WTC11 (cell line): ENCODE data around the gene NAV3. TPM values are rescaled to one million over a fixed set of nuclear protein-coding genes. Genes with fewer than 3 reads are reported as not detected.

ENCODE experiments used
- ATAC-seq: fragments of 200-7000 bp; cut with Tn5 transposase; 2 replicates; pipeline ENCODE4 v1.10.0; 2021; ENCODE audit warnings: mild to moderate bottlenecking, moderate library complexity
- CTCF ChIA-PET: fragments of 300-600 bp; sonication (Branson Sonifier 250); formaldehyde crosslinking; loops from one replicate; lab custom pipeline; 2021; ENCODE audit warnings: antibody characterized with exemption; lab: Charles Lee
- POLR2A ChIA-PET: fragments of 350-600 bp; sonication (Branson Sonifier 250); formaldehyde crosslinking; loops from one replicate; lab custom pipeline; 2021; ENCODE audit warnings: antibody characterized with exemption; lab: Charles Lee
- DNase-seq: peaks from one replicate; pipeline ENCODE4 v3.0.0; 2021; ENCODE audit warnings: low spot score
- H3K27ac Mint-ChIP-seq: 2 replicates; pipeline ENCODE4 v1.8.0; 2021; ENCODE audit warnings: mixed read lengths
- H3K27me3 Mint-ChIP-seq: 2 replicates; pipeline ENCODE4 v1.8.0; 2021; ENCODE audit warnings: low read depth, mild to moderate bottlenecking, moderate library complexity, mixed read lengths
- H3K36me3 Mint-ChIP-seq: 2 replicates; pipeline ENCODE4 v1.8.0; 2021; ENCODE audit warnings: mixed read lengths
- H3K4me1 Mint-ChIP-seq: 2 replicates; pipeline ENCODE4 v1.8.0; 2022; ENCODE audit warnings: mixed read lengths
- H3K4me3 Mint-ChIP-seq: 2 replicates; pipeline ENCODE4 v1.8.0; 2021; ENCODE audit warnings: mild to moderate bottlenecking, moderate library complexity, mixed read lengths
- H3K9me3 Mint-ChIP-seq: 2 replicates; pipeline ENCODE4 v1.8.0; 2021; ENCODE audit warnings: mixed read lengths
- ARID4B ChIP-seq: sonication (generic); formaldehyde crosslinking; IDR thresholded peaks from 2 replicates; pipeline ENCODE4 v1.8.0; 2023; ENCODE audit warnings: missing genetic modification reagents, mild to moderate bottlenecking, borderline replicate concordance
- ATF2 ChIP-seq: sonication (generic); formaldehyde crosslinking; IDR thresholded peaks from 2 replicates; pipeline ENCODE4 v1.8.1; 2022; ENCODE audit warnings: low read depth, missing genetic modification reagents, borderline replicate concordance
- CDX4 ChIP-seq: fragments of 250-450 bp; sonication (Bioruptor Pico); IDR thresholded peaks from 2 replicates; pipeline ENCODE4 v1.9.0; 2021; ENCODE audit warnings: moderate library complexity, mild to moderate bottlenecking, inconsistent platforms, borderline replicate concordance
- CREB1 ChIP-seq: sonication (generic); formaldehyde crosslinking; IDR thresholded peaks from 2 replicates; pipeline ENCODE4 v1.8.0; 2023; ENCODE audit warnings: mild to moderate bottlenecking, missing genetic modification reagents
- CREM ChIP-seq: sonication (generic); formaldehyde crosslinking; IDR thresholded peaks from 2 replicates; pipeline ENCODE4 v1.8.1; 2022; ENCODE audit warnings: mild to moderate bottlenecking, missing genetic modification reagents, moderate library complexity
- GABPB1 ChIP-seq: sonication (generic); formaldehyde crosslinking; IDR thresholded peaks from 2 replicates; pipeline ENCODE4 v1.8.1; 2023; ENCODE audit warnings: mild to moderate bottlenecking, missing genetic modification reagents
- NFE2L1 ChIP-seq: sonication (generic); formaldehyde crosslinking; IDR thresholded peaks from 2 replicates; pipeline ENCODE4 v1.8.1; 2023; ENCODE audit warnings: missing genetic modification reagents
- NR1H2 ChIP-seq: sonication (generic); formaldehyde crosslinking; IDR thresholded peaks from 2 replicates; pipeline ENCODE4 v1.9.0; 2021; ENCODE audit warnings: mild to moderate bottlenecking, moderate library complexity, missing genetic modification reagents
- NR3C1 ChIP-seq: sonication (generic); formaldehyde crosslinking; conservative IDR thresholded peaks from 2 replicates; pipeline ENCODE4 v1.8.1; 2023; ENCODE audit warnings: low read depth, mild to moderate bottlenecking, missing genetic modification reagents
- PRDM15 ChIP-seq: sonication (generic); formaldehyde crosslinking; IDR thresholded peaks from 2 replicates; pipeline ENCODE4 v1.8.0; 2022; ENCODE audit warnings: missing genetic modification reagents
- SMAD3 ChIP-seq: sonication (generic); formaldehyde crosslinking; IDR thresholded peaks from 2 replicates; pipeline ENCODE4 v1.8.0; 2022; ENCODE audit warnings: missing genetic modification reagents, mild to moderate bottlenecking, borderline replicate concordance
- TP53 ChIP-seq: sonication (generic); formaldehyde crosslinking; IDR thresholded peaks from 2 replicates; pipeline ENCODE4 v1.8.1; 2023; ENCODE audit warnings: mild to moderate bottlenecking, missing genetic modification reagents
- ZMAT4 ChIP-seq: fragments of 250-450 bp; sonication (Bioruptor Pico); IDR thresholded peaks from 2 replicates; pipeline ENCODE4 v1.9.0; 2021; ENCODE audit warnings: mild to moderate bottlenecking
- ZNF121 ChIP-seq: sonication (generic); formaldehyde crosslinking; IDR thresholded peaks from 2 replicates; pipeline ENCODE4 v1.8.0; 2023; ENCODE audit warnings: missing genetic modification reagents
- ZNF232 ChIP-seq: sonication (generic); formaldehyde crosslinking; IDR thresholded peaks from 2 replicates; pipeline ENCODE4 v1.8.0; 2022; ENCODE audit warnings: mild to moderate bottlenecking, missing genetic modification reagents
- ZNF263 ChIP-seq: sonication (generic); formaldehyde crosslinking; IDR thresholded peaks from 2 replicates; pipeline ENCODE4 v1.8.1; 2022; ENCODE audit warnings: low read depth, mild to moderate bottlenecking, moderate library complexity, missing genetic modification reagents
- ZNF425 ChIP-seq: fragments of 250-450 bp; sonication (Bioruptor Pico); conservative IDR thresholded peaks from 2 replicates; pipeline ENCODE4 v1.9.0; 2021; ENCODE audit warnings: mild to moderate bottlenecking
- ZNF512 ChIP-seq: sonication (generic); formaldehyde crosslinking; IDR thresholded peaks from 2 replicates; pipeline ENCODE4 v1.8.1; 2022; ENCODE audit warnings: missing genetic modification reagents, borderline replicate concordance
- total RNA-seq: library from RNA; stranded (reverse); gene quantifications from 3 replicates; pipeline ENCODE4 v1.2.3, GENCODE V29; 2021

The NAV3 gene
- total RNA-seq, 1 experiment from 2014 or later: 3.3 TPM

- TF ChIP-seq CDX4 (no peak), CREB1 (CRISPR knock-in tag) (no peak), PRDM15 (no peak), ATF2 (CRISPR knock-in tag) (no peak), CREM (CRISPR knock-in tag) (no peak)
- TF ChIP-seq, all 79 proteins: peak for 0
These were observed 368.2 kb downstream of the NAV3 start (continued) for GRCh38 chr12:78198896-78199295.

- CTCF ChIA-PET: no interaction called here
- POLR2A ChIA-PET: no interaction called here
These were observed 369.2 kb downstream of the NAV3 start for GRCh38 chr12:78199926-78200325.

More at GRCh38 chr12:78199926-78200325, 369.2 kb downstream of the NAV3 start:
- no peaks in the 10 kb centered on the region for H3K9me3 Mint-ChIP-seq
- H3K27ac Mint-ChIP-seq: no peak overlapping the region
- TF ChIP-seq ARID4B (CRISPR knock-in tag) (no peak), NR1H2 (CRISPR knock-in tag) (no peak), ZNF425 (no peak), ZNF121 (CRISPR knock-in tag) (no peak), GABPB1 (CRISPR knock-in tag) (no peak), NFE2L1 (CRISPR knock-in tag) (no peak), ZNF232 (CRISPR knock-in tag) (no peak), SMAD3 (CRISPR knock-in tag) (no peak), ZNF263 (CRISPR knock-in tag) (no peak), ZMAT4 (CRISPR knock-in tag) (no peak), TP53 (CRISPR knock-in tag) (no peak), ZNF512 (CRISPR knock-in tag) (no peak), CREB1 (CRISPR knock-in tag) (no peak), NR3C1 (CRISPR knock-in tag) (no peak)
- ATAC-seq (no peak), DNase-seq (no peak)
- H3K4me3 Mint-ChIP-seq: no peak overlapping the region
- H3K36me3 Mint-ChIP-seq: no peaks in the 10 kb centered on the region
- H3K27me3 Mint-ChIP-seq: no peaks in the 10 kb centered on the region
- H3K4me1 Mint-ChIP-seq: peaks cover 3% of the 10 kb centered on the region; the same call in 1 of the 2 replicates
